ENCODE results near the gene CSTB.

- TF ChIP-seq CTCF (conservative IDR thresholded peaks at IDR 0.05) (no peak), ZFX (IDR thresholded peaks at IDR 0.05) (no peak)
These were observed 49.2 kb downstream of the CSTB start for GRCh38 chr21:43726686-43727518.

All from C4-2B (cell line).